Tibial nerve (tissue), 4 donors: ENCODE data around the gene BET1L. TPM values are rescaled to one million over a fixed set of nuclear protein-coding genes. Genes with fewer than 3 reads are reported as not detected.

ENCODE experiments used
- DNase-seq, 2 donors: peaks; one replicate each; pipeline ENCODE4 v3.0.0-alpha.2; 2019; ENCODE audit warnings: low spot score in 2 of 2
- H3K27ac ChIP-seq, 4 donors: fragments of 200-600 bp; sonication (generic) in 3 of 4; one replicate each; pipeline ENCODE4 v1.5.1; 2017 to 2019; ENCODE audit warnings: mild to moderate bottlenecking in 1 of 4
- H3K27me3 ChIP-seq, 2 donors: fragments of 200-600 bp; sonication (generic) in 1 of 2; one replicate each; pipeline versions ENCODE4 v1.5.1 to v1.6.0; 2017 to 2019
- H3K36me3 ChIP-seq, 3 donors: fragments of 200-600 bp; sonication (generic); one replicate each; pipeline ENCODE4 v1.5.1; 2018 to 2019
- H3K4me1 ChIP-seq, 4 donors: fragments of 200-600 bp; sonication (generic) in 3 of 4; one replicate each; pipeline ENCODE4 v1.5.1; 2017 to 2019
- H3K4me3 ChIP-seq, 4 donors: fragments of 200-600 bp; sonication (generic) in 3 of 4; one replicate each; pipeline ENCODE4 v1.5.1; 2017 to 2019; ENCODE audit warnings: mild to moderate bottlenecking in 1 of 4, moderate library complexity in 1 of 4
- H3K9me3 ChIP-seq, 4 donors: fragments of 200-600 bp; sonication (generic) in 3 of 4; one replicate each; pipeline ENCODE4 v1.5.1; 2017 to 2019
- EP300 ChIP-seq, 2 donors: sonication (generic); formaldehyde crosslinking; IDR thresholded peaks; one replicate each; pipeline ENCODE4 v1.6.1; 2017; ENCODE audit warnings: antibody characterized with exemption in 2 of 2, mild to moderate bottlenecking in 1 of 2
- POLR2A ChIP-seq, 2 donors: fragments of 450-650 bp; IDR thresholded peaks; one replicate each; pipeline ENCODE4 v1.6.1; 2017; ENCODE audit warnings: antibody characterized with exemption in 2 of 2, mild to moderate bottlenecking in 2 of 2, moderate library complexity in 2 of 2
- WGBS, 2 donors: methylation state at CpG; one replicate each; pipeline ENCODE4 v1.1.5; 2018; 5-methylcytosine and 5-hydroxymethylcytosine counted together
- total RNA-seq, 4 donors: library from RNA; depleted of rRNA; stranded (reverse); fragments of >200 nt; gene quantifications; one replicate each; pipeline ENCODE4 v1.1.0, GENCODE V29; 2016
- TF ChIP-seq, protein P1 (sequence below), 5 experiments: fragments of 200-600 bp in 3 of 5; fragments of 450-650 bp in 2 of 5; sonication (generic) in 3 of 5; IDR thresholded peaks; one replicate each; pipeline ENCODE4 v1.5.1; 2016 to 2019; ENCODE audit warnings: antibody characterized with exemption in 5 of 5, mild to moderate bottlenecking in 3 of 5, moderate library complexity in 2 of 5

BET1L gene, protein sequence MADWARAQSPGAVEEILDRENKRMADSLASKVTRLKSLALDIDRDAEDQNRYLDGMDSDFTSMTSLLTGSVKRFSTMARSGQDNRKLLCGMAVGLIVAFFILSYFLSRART
- 10 to 100 TPM; 30.9 to 43.9 (median 38.7) TPM for total RNA-seq

DNA sequence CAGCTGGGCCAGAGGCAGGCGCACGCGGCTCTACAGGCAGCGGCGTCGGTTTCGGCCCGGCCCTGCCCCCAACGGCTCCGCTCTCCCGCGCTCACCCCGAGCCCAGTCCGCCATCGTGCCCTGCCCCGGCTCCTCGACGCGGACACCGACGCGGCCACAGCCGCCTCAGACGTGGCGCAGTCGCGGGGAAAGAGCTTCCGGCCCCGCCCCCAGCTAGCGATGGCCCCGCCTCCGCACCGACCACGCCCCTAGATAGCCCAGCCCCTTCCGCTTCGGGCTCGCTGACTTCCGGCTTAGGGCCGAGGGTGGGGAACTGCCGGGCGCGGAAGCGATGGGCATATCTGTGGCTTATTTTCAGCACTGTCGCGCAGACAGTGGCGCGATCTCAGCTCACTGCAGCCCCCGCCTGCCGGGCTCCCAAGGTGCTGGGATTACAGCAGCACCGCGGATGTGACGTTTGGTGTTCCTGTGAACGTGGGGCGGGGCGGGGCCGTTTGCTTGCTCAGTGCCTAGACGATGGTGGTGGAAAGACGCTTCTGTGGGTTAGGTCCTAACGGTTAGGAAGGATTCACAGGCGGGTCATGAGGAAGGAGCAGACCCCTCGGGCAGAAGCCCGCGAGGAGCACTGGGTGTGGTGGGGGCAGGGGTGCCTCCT is at the start of gene BET1L, which contains the start of gene RIC8A:
Gene BET1L, minus strand, starts transcription at position 192 of the 655 bp plus-strand sequence. Its CDS starts 78 bp downstream, at position 114.
Gene RIC8A, plus strand, starts transcription at position 501 of the 655 bp plus-strand sequence. CDS start 1,147 bp downstream, outside the sequence.
- peaks cover 7 to 62% (median 16%) of the 10 kb centered on the region in 3 donors for H3K36me3 ChIP-seq
- H3K27me3 ChIP-seq: no peaks in the 10 kb centered on the region
- peak; percentile 95 to 96 for DNase-seq
- H3K4me3 ChIP-seq: peak within 1 kb of the TSS; percentile 80 to 99 (median 91)
- peak within 1 kb of the TSS; percentile 98 to 100 (median 99) for H3K27ac ChIP-seq
- no peaks in the 10 kb centered on the region for H3K9me3 ChIP-seq
- TF ChIP-seq, protein P1, sequence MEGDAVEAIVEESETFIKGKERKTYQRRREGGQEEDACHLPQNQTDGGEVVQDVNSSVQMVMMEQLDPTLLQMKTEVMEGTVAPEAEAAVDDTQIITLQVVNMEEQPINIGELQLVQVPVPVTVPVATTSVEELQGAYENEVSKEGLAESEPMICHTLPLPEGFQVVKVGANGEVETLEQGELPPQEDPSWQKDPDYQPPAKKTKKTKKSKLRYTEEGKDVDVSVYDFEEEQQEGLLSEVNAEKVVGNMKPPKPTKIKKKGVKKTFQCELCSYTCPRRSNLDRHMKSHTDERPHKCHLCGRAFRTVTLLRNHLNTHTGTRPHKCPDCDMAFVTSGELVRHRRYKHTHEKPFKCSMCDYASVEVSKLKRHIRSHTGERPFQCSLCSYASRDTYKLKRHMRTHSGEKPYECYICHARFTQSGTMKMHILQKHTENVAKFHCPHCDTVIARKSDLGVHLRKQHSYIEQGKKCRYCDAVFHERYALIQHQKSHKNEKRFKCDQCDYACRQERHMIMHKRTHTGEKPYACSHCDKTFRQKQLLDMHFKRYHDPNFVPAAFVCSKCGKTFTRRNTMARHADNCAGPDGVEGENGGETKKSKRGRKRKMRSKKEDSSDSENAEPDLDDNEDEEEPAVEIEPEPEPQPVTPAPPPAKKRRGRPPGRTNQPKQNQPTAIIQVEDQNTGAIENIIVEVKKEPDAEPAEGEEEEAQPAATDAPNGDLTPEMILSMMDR (IDR thresholded peaks at IDR 0.05): peak in 1 of 5 experiments; percentile 44
- TF ChIP-seq EP300 (IDR thresholded peaks at IDR 0.05): peak; percentile 94 to 95
- peak; percentile 87 to 95 for TF ChIP-seq POLR2A (IDR thresholded peaks at IDR 0.05)
- peaks cover 14 to 66% (median 28%) of the 10 kb centered on the region in 4 donors for H3K4me1 ChIP-seq
- WGBS, 2 donors: 0 to 1% methylated on average over 16 to 18 of the region's 63 CpGs

DNA sequence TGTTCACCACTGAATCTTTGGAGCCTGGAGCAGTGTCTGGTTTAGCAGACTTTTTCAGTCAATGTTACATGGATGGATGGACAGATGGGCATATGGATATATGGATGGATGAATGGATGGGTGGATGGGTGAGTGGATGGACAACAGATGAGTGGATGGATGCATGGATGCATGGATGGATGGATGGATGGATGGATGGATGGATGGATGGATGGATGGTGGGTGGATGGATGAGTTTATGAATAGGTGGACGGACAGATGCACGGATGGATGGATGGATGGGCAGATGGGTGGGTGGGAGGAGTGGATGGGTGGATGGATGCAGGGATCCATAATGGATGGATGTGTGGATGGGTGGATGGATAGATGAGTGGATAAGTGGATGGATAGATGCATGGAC is 48.6 kb upstream of the BET1L start:
- 93% methylated on average over 2 of the region's 2 CpGs for WGBS, 2 donors
- H3K27ac ChIP-seq: no peak overlapping the region
- H3K36me3 ChIP-seq: peaks cover 0 to 31% (median 8%) of the 10 kb centered on the region in 3 donors
- no peaks in the 10 kb centered on the region for H3K9me3 ChIP-seq
- H3K4me3 ChIP-seq: no peak overlapping the region
- no peak for TF ChIP-seq POLR2A (IDR thresholded peaks at IDR 0.05)
- TF ChIP-seq, protein P1 (IDR thresholded peaks at IDR 0.05): no peak
- no peak for TF ChIP-seq EP300 (IDR thresholded peaks at IDR 0.05)
- peaks cover 0 to 3% (median 0%) of the 10 kb centered on the region in 4 donors for H3K4me1 ChIP-seq
- no peak for DNase-seq
- no peaks in the 10 kb centered on the region for H3K27me3 ChIP-seq

DNA sequence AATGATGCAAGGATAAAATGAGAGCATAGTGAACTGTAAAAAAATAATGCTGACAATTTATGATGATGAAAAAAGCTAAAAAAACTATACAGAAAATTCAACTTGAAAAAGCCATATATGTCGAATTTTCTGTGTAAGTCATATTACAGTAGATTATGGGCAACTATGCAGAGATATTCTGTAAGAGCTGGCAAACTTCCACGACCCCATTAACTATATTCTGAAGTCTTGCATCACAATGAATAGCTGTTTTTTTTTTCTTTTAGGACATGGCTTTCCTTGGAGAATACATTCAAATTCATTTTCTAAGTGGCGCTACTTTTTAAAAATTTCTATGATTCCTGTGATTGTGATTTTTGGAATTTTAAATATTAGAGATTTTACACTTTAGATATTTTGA is 48.0 kb upstream of the BET1L start:
- DNase-seq: no peak
- Histone ChIP-seq H3K9me3 (no peaks in the 10 kb centered on the region), H3K4me1 (peaks cover 0 to 9% (median 0%) of the 10 kb centered on the region in 4 donors), H3K36me3 (peaks cover 0 to 37% (median 8%) of the 10 kb centered on the region in 3 donors), H3K27ac (no peak overlapping the region), H3K4me3 (no peak overlapping the region), H3K27me3 (no peaks in the 10 kb centered on the region)
- TF ChIP-seq, protein P1 (IDR thresholded peaks at IDR 0.05): no peak
- TF ChIP-seq EP300 (IDR thresholded peaks at IDR 0.05): no peak
- TF ChIP-seq POLR2A (IDR thresholded peaks at IDR 0.05): no peak
- 37 to 46% methylated on average over 3 of the region's 3 CpGs for WGBS, 2 donors

DNA sequence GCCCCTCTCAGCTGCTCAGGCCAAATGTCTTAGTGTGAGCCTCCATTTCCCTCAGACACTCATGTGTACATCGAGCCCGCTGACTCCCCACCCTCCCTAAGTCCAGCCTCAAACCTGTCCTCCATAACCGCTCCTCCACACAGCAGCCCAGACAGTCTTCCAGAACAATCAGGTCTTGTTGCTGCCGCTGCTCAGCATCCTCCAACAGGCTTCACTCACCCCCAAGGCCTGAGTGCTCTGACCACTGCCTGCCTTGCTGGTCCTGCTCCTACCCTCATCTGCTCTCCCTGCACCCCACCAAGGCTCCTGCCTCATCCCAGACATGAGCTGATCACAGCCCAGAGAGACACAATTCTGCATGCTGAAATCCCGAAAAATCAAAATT is 46.7 kb upstream of the BET1L start:
- Histone ChIP-seq H3K9me3 (no peaks in the 10 kb centered on the region), H3K4me1 (peaks cover 0 to 9% (median 0%) of the 10 kb centered on the region in 4 donors), H3K27me3 (no peaks in the 10 kb centered on the region), H3K27ac (no peak overlapping the region), H3K4me3 (no peak overlapping the region), H3K36me3 (peaks cover 0 to 50% (median 19%) of the 10 kb centered on the region in 3 donors)
- WGBS, 2 donors: 72 to 75% methylated on average over 5 of the region's 5 CpGs
- TF ChIP-seq EP300 (IDR thresholded peaks at IDR 0.05) (no peak), POLR2A (IDR thresholded peaks at IDR 0.05) (no peak)
- TF ChIP-seq, protein P1 (IDR thresholded peaks at IDR 0.05): no peak
- no peak for DNase-seq
